Peyer's patch (tissue), 4 donors: Measurements from ENCODE around the gene MAGEC3. TPM values are rescaled to one million over a fixed set of nuclear protein-coding genes. Genes with fewer than 3 reads are reported as not detected.

Experiments
- DNase-seq, 3 donors: peaks; one replicate each; pipeline ENCODE4 v3.0.0-alpha.2; 2017 to 2019
- H3K27ac ChIP-seq, 4 donors: fragments of 200-600 bp; sonication (generic); one replicate each; pipeline ENCODE4 v1.5.1; 2016 to 2019
- H3K27me3 ChIP-seq, 2 donors: fragments of 200-600 bp; sonication (generic); one replicate each; pipeline ENCODE4 v1.5.1; 2019
- H3K36me3 ChIP-seq, 3 donors: fragments of 200-600 bp; sonication (generic); one replicate each; pipeline ENCODE4 v1.5.1; 2016 to 2019
- H3K4me1 ChIP-seq, 4 donors: fragments of 200-600 bp; sonication (generic); one replicate each; pipeline ENCODE4 v1.5.1; 2016 to 2019
- H3K4me3 ChIP-seq, 4 donors: fragments of 200-600 bp; sonication (generic); 1 replicate in 3 of 4; 2 replicates in 1 of 4; pipeline ENCODE4 v1.5.1; 2016 to 2019; ENCODE audit warnings: mild to moderate bottlenecking in 1 of 4
- H3K9me3 ChIP-seq, 4 donors: fragments of 200-600 bp; sonication (generic); one replicate each; pipeline ENCODE4 v1.5.1; 2016 to 2019; ENCODE audit warnings: mild to moderate bottlenecking in 1 of 4
- POLR2A ChIP-seq, 2 donors: fragments of 450-650 bp; IDR thresholded peaks; one replicate each; pipeline ENCODE4 v1.5.1; 2017; ENCODE audit warnings: antibody characterized with exemption in 2 of 2, mild to moderate bottlenecking in 2 of 2, moderate library complexity in 2 of 2
- total RNA-seq, 4 donors: library from RNA; depleted of rRNA; stranded (reverse); fragments of >200 nt; gene quantifications; one replicate each; pipeline ENCODE4 v1.1.0, GENCODE V29; 2016
- TF ChIP-seq, protein P1 (sequence below), 6 experiments: fragments of 450-650 bp in 4 of 6; fragments of 200-600 bp in 2 of 6; sonication (generic) in 1 of 6; IDR thresholded peaks; one replicate each; pipeline ENCODE4 v1.5.1; 2017 to 2019; ENCODE audit warnings: antibody characterized with exemption in 6 of 6, mild to moderate bottlenecking in 3 of 6, moderate library complexity in 1 of 6

MAGEC3 gene
- total RNA-seq, 4 donors from 2014 or later, result not detected

DNA sequence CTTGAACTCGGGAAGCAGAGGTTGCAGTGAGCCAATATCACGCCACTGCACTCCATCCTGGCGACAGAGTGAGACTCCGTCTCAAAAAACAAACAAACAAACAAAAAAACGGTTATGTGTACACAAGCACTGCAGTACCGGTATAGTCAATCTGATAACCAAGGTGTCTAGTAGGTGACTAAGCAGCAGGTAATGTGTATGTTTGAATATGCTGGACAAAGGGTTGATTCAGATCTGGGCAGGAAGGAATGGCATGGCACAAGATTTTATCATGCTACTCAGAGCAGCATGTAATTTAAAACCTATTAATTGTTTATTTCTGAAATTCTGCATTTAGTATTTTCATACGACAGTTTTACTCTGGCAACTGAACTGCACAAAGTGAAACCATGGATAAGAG is 107.3 kb downstream of the MAGEC3 start:
- Histone ChIP-seq H3K27ac (no peak overlapping the region), H3K4me1 (no peaks in the 10 kb centered on the region)

DNA sequence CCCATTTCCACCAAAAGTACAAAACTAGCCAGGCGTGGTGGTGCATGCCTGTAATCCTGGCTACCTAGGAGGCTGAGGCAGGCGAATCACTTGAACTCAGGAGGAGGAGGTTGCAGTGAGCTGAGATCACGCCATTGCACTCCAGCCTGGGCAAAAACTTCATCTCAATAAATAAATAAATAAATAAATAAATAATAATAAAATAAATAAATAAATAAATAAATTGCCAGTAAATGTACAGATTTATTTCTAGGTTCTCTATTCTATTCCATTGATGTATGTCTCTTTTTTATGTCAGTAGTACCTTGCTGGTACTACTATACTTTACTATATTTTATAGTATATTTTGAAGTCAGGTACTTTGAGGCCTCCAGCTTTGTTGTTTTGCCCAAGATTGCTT is 109.2 kb downstream of the MAGEC3 start:
- TF ChIP-seq, protein P1, sequence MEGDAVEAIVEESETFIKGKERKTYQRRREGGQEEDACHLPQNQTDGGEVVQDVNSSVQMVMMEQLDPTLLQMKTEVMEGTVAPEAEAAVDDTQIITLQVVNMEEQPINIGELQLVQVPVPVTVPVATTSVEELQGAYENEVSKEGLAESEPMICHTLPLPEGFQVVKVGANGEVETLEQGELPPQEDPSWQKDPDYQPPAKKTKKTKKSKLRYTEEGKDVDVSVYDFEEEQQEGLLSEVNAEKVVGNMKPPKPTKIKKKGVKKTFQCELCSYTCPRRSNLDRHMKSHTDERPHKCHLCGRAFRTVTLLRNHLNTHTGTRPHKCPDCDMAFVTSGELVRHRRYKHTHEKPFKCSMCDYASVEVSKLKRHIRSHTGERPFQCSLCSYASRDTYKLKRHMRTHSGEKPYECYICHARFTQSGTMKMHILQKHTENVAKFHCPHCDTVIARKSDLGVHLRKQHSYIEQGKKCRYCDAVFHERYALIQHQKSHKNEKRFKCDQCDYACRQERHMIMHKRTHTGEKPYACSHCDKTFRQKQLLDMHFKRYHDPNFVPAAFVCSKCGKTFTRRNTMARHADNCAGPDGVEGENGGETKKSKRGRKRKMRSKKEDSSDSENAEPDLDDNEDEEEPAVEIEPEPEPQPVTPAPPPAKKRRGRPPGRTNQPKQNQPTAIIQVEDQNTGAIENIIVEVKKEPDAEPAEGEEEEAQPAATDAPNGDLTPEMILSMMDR (IDR thresholded peaks at IDR 0.05), result no peak
- no peak for TF ChIP-seq POLR2A (IDR thresholded peaks at IDR 0.05)
- Histone ChIP-seq H3K27ac (no peak overlapping the region), H3K4me3 (no peak overlapping the region), H3K36me3 (no peaks in the 10 kb centered on the region), H3K4me1 (no peaks in the 10 kb centered on the region), H3K27me3 (no peaks in the 10 kb centered on the region), H3K9me3 (no peaks in the 10 kb centered on the region)
- DNase-seq, result no peak

More for the DNA sequence above, 107.3 kb downstream of the MAGEC3 start:
- Histone ChIP-seq H3K9me3 (no peaks in the 10 kb centered on the region), H3K27me3 (no peaks in the 10 kb centered on the region), H3K36me3 (no peaks in the 10 kb centered on the region), H3K4me3 (no peak overlapping the region)
- no peak for DNase-seq
- no peak for TF ChIP-seq POLR2A (IDR thresholded peaks at IDR 0.05)
- TF ChIP-seq, protein P1 (IDR thresholded peaks at IDR 0.05), result no peak

Other genes starting within 250 kb of the MAGEC3 start
- gene SPANXA2, start 248.6 kb upstream of the MAGEC3 start, total RNA-seq, result not detected
- gene SPANXD, start 139.6 kb upstream of the MAGEC3 start, total RNA-seq, result not detected
- gene MAGEC1, start 65.6 kb downstream of the MAGEC3 start, total RNA-seq, result not detected